ENCODE results near the gene CFAP73. TPM values are rescaled to one million over a fixed set of nuclear protein-coding genes. Genes with fewer than 3 reads are reported as not detected.

CFAP73 gene
- total RNA-seq, 1 experiment from 2014 or later = 0.34 TPM

DNA sequence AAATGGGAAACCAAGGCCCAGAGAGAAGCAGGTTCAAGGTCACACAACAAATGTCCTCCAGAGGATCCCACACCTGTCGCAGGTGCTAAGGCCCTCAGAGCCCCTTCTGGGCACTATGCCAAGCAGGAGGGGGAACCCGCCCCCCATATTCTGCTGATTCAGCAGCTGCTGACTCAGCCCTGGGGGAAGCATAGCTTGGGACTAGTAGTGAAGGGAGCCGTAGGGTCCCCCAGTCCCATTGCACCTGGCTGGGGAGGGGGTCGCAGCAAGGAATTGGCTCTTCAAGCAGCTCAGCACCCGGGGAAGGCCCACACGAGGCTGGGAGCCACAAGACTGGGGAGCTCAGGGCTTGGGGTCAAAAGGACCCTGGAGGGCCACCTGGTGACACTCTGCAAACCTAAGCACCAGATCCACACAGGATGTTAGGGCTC is 15.0 kb upstream of the CFAP73 start (continued):
- TF ChIP-seq, protein P1, sequence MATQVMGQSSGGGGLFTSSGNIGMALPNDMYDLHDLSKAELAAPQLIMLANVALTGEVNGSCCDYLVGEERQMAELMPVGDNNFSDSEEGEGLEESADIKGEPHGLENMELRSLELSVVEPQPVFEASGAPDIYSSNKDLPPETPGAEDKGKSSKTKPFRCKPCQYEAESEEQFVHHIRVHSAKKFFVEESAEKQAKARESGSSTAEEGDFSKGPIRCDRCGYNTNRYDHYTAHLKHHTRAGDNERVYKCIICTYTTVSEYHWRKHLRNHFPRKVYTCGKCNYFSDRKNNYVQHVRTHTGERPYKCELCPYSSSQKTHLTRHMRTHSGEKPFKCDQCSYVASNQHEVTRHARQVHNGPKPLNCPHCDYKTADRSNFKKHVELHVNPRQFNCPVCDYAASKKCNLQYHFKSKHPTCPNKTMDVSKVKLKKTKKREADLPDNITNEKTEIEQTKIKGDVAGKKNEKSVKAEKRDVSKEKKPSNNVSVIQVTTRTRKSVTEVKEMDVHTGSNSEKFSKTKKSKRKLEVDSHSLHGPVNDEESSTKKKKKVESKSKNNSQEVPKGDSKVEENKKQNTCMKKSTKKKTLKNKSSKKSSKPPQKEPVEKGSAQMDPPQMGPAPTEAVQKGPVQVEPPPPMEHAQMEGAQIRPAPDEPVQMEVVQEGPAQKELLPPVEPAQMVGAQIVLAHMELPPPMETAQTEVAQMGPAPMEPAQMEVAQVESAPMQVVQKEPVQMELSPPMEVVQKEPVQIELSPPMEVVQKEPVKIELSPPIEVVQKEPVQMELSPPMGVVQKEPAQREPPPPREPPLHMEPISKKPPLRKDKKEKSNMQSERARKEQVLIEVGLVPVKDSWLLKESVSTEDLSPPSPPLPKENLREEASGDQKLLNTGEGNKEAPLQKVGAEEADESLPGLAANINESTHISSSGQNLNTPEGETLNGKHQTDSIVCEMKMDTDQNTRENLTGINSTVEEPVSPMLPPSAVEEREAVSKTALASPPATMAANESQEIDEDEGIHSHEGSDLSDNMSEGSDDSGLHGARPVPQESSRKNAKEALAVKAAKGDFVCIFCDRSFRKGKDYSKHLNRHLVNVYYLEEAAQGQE (IDR thresholded peaks at IDR 0.05; ENCODE audit: low read depth) = no peak
- TF ChIP-seq SIN3A (IDR thresholded peaks at IDR 0.05; ENCODE audit: low read depth) = no peak
- TF ChIP-seq, protein P2, sequence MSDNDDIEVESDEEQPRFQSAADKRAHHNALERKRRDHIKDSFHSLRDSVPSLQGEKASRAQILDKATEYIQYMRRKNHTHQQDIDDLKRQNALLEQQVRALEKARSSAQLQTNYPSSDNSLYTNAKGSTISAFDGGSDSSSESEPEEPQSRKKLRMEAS (IDR thresholded peaks at IDR 0.05) = no peak
- no peak for TF ChIP-seq RAD21 (IDR thresholded peaks at IDR 0.05; ENCODE audit: low read depth)
- no peak for TF ChIP-seq SRF (IDR thresholded peaks at IDR 0.05; ENCODE audit: low read depth)
- no peak for TF ChIP-seq EZH2phosphoT487 (IDR thresholded peaks at IDR 0.05; ENCODE audit: borderline replicate concordance)
- TF ChIP-seq FOSL1 (IDR thresholded peaks at IDR 0.05; ENCODE audit: low read depth) = no peak
- TF ChIP-seq ELF1 (IDR thresholded peaks at IDR 0.05; ENCODE audit: borderline replicate concordance, low read depth) = no peak
- no peak for TF ChIP-seq CBX3 (IDR thresholded peaks at IDR 0.05; ENCODE audit: low read depth)
- TF ChIP-seq POLR2A (IDR thresholded peaks at IDR 0.05; ENCODE audit: borderline replicate concordance, extremely low read depth, insufficient read depth, insufficient read length) = no peak

All from HCT116 (cell line).